Activated CD8-positive, alpha-beta memory T cell treated with anti-CD3 and anti-CD28 coated beads, Interleukin-2, amount 50 U/mL, for 24 hours (primary cell): Measurements from ENCODE around the gene ABCC2.
"Not testable (repeated sequence)": the region's sequence is repeated elsewhere in the genome, so short reads cannot be mapped to it uniquely, and the experiment has no call there.

Source experiments
- DNase-seq: peaks from one replicate; pipeline ENCODE4 v3.0.0-alpha.2; 2020; ENCODE audit errors: extremely low read depth

Gene ABCC2

DNA sequence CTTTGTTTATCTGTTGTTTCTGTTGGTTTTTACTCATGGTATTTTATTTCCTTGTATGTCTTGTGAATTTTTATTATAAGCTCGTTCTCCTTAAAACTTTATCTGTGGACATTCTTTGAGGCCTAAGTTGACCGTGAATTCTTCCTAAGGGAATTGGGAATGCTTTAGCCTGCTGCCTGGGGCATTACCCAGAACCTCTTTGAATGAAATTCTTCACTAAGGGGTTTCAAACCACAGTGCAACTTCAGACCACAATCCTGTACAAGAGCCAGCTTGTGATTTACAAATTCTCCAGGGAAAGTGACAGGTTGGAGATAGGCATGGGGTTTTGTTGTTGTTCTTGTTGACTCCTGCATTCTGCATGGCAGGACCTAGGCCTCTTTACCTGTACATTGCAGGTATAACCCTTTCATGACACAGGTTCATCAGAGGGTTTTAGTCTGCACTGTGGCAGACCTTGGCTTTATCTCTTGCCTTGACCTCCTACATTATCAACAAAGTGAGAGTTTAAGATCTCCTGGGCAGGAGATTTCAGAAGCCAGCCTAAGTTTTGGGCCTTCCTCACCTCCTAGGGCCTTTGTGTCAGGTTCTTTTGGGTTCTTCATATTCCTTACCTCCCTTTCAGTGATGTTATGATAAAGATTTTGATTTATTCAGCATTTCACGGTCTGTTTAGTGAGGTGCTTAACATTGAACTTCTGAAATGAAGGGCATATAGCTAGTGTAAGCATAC, 70.2 kb downstream of the ABCC2 start:
- no peak for DNase-seq

DNA sequence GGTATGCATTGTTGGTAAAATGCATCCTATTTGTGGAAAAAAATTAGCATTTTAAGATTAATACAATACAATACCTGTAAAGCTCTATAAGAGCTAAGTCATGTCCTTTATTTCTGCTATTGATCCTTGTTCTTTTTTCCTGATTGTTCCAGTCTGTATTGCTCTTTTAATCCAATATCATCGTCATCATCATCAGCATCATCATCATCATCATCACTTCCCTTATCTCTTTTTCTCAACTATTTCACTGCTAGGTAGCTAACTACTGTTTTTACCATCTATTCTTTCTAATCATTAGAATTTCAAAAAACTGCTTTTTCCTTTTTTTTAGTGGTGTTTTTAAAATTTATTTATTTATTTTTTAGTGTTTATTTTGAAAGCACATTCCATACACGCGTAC, 71.2 kb downstream of the ABCC2 start:
- DNase-seq = no peak

DNA sequence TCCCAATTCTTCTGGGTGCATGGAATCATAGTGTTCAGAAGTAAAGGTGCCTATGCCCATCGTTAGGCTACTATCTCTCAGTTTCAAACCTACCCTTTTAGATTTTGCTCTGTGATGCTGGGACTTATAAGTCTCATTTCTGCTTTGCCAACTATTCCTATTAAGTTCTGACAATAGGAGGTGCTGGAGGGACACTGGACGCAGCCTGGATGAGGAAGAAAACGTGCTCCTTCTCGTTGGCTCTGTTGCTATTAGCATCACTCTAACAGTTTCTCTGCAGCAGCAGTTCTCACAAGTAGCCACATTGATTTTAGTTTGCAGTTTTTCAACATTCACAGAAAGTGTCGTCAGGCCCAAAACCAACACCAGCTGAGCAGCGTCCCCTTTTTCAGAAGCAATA, 72.4 kb downstream of the ABCC2 start:
- no peak for DNase-seq

DNA sequence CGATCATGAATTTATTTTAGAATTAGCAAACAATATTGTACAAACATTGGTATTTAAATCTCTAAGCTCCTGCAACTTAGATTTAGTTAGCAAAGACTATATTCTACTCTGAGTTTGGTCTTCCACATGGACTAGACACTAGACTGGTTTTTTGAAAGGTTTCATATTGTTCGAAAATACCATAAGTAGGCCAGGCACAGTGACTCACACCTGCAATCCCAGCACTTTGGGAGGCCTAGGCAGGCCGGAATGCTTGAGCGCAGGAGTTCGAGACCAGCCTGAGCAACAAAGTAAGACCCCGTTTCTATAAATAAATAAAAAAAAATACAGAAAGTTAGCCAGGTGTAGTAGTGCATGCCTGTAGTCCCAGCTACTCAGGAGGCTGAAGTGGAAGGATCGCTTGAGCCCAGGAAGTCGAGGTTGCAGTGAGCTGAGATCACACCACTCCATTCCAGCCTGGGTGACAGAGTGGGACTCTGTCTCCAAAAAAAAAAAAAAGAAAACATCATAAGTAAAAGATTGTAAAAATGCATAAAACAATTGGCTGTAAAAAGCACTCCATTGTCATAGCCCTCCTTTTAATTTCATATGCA, 73.1 kb downstream of the ABCC2 start:
- DNase-seq = no peak

DNA sequence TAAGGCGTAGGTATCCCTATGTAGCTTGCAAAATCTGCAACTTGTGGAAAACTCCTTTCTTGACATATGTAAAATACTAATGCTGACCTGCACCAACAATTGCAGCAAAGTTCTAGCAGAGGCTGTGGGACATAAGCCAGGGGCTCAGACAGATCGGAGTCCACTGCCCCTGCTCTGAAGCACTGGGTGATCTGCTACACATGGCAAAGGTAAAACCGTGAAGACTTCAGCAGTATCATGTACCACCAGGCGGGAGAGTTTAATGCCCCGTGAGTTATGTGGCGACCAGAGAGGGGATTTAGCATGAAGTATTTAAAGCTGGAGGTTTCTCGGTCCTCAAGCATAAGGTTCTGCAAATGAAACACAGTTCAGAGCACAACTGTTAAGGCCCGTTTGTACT, 76.4 kb downstream of the ABCC2 start:
- DNase-seq = no peak

DNA sequence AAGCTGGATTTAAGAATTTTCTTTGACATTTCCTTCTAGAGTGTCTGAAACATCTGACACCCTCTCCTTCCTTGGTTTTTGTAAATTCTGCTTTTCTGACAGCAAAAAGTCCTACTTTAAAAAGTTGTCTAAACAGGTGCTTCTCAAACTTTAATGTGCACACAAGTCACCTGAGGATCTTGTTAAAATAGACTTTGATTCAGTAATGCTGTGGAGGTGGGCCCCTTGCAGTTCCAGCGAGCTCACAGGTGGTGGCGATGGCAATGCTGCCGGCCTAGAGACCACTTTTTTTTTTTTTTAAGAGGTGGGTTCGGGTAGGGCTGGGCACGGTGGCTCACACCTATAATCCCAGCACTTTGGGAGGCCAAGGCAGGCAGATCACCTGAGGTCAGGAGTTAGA, 77.1 kb downstream of the ABCC2 start:
- DNase-seq = no peak

DNA sequence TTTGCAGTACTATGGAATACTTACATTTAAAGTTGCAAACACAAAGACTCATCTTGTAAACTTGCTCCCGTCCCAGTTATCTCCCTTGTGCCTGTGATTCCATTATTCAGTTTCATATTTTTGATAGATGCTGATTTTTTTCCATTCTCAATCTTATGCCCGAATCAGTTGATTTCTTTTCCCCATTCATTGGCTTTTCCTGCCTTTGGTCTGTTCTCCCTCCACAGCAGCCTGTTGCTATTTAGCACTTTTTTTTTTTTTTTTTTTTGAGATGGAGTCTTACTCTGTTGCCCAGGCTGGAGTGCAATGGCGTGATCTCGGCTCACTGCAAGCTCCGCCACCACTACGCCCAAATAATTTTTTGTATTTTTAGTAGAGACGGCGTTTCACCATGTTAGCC, 78.0 kb downstream of the ABCC2 start:
- no peak for DNase-seq

DNA sequence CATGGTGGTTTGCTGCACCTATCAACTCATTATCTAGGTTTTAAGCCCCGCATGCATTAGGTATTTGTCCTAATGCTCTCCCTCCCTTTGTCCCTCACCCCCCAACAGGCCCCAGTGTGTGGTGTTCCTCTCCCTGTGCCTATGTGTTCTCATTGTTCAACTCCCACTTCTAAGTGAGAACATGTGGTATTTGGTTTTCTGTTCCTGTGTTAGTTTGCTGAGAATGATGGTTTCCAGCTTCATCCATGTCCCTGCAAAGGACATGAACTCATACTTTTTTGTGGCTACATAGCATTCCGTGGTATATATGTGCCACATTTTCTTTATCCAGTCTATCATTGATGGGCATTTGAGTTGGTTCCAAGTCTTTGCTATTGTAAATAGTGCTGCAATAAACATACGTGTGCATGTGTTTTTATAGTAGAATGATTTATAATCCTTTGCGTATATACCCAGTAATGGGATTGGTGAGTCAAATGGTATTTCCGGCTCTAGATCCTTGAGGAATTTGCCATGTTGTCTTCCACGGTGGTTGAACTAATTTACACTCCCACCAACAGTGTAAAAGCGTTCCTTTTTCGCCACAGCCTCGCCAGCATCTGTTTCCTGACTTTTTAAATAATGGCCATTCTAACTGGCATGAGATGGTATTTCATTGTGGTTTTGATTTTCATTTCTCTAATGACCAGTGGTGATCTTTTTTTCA, 81.2 kb downstream of the ABCC2 start:
- DNase-seq = not testable (repeated sequence)

DNA sequence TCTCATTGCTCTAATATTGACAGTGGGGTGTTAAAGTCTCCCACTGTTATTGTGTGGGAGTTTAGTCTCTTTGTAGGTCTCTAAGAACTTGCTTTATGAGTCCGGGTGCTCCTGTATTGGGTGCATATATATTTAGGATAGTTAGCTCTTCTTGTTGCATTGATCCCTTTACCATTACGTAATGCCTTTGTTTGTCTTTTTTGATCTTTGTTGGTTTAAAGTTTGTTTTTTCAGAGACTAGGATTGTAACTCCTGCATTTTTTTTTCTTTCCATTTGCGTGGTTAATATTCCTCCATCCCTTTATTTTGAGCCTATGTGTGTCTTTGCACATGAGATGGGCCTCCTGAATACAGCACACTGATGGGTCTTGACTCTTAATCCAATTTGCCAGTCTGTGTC, 84.8 kb downstream of the ABCC2 start:
- not testable (repeated sequence) for DNase-seq

DNA sequence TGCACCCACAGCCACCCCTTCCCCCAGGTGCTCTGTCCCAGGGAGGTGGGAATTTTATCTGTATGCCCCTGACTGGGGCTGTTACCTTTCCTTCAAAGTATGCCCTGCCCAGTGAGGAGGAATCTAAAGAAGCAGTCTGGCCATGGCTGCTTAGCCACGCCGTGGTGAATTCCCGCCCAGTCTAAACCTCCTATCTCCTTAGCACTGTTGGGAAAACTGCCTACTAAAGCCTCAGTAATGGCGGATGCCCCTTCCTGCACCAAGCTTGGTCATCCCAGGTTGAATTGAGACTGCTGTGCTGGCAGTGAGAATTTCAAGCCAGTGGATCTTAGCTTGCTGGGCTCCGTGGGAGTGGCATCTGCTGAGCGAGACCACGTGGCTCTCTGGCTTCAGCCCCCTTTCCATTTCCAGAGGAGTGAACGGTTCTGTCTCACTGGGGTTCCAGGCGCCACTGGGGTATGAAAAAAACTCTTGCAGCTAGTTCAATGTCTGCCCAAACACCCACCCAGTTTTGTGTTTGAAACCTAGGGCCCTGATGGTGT, 87.2 kb downstream of the ABCC2 start:
- no peak for DNase-seq

DNA sequence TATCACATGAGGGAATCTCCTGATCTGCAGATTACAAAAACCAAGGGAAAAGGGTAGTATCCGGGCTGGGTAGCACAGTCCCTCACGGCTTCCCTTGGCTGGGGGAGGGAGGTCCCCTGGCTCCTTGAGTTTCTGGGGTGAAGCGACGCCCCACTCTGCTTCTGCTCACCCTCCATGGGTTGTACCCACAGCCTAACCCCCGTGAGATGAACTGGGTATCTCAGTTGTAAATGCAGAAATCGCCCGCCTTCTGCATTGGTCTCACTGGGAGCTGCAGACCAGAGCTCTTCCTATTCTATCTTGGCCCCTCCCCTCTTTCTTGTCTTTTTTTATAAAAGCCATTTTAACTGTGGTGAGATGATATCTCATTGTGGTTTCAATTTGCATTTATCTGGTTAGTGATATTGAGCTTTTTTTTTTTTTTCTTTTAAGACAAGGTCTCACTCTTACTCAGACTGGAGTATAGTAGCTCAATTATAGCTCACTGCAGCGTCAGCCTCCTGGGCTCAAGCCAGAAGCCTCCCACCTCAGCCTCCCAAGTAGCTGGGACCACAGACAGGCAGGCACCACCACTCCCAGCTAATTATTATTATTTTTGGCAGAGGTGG, 87.8 kb downstream of the ABCC2 start:
- no peak for DNase-seq

DNA sequence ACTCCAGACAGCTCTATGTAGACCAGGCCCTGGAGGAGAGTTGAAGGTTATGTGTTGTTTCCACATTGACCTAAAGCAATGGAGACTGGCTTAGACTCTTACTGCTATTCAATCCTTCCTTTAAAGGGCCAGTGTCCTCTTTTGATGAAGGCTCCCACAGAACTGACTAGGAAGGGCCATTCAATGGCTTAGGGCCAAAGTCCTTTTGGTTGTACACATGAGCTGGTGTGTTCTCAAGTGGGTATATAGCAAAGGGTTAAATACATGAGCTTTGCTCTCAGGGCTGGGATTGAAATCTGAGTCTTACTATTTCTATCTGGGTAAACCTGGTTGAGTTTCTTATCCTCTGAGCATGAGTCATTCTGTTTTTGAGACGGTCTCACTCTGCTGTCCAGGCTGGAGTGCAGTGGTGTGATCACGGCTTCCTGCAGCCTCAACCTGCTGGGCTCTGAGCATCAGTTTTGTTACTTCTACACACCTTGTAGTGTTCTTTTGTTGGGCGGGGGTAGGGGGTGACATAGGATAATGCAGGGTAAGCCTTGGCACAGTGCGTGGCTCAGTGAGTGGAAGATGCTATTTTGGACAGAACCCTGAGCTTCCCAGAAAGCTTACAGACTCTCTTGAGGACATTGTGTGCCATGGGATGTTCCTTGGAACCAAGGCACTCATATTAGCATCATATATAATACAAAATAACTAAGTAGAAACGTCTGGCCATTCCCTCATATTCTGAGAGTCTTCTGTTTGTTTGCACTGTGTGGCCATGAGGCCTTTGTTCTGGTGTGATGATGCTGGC, 90.1 kb downstream of the ABCC2 start:
- no peak for DNase-seq

DNA sequence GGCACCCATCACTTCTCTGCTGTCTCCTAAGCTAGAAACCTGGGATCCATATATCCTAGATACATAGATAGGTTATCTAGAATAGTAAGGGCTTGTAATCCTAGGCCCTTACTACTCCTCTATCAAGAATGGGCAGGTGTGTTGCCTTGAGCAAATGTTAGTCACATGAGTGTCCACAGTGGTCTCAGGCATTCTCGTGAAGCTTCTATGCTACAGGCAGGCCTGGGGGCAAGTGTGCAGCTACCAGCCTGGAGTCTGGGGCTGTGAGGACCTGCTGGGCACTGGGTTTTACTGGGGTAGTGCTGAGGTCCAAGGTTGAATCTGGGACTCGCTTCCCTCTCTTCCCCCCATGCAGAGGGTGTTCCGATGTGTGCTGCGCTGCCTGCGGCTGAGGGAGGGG, 91.4 kb downstream of the ABCC2 start:
- DNase-seq = no peak

DNA sequence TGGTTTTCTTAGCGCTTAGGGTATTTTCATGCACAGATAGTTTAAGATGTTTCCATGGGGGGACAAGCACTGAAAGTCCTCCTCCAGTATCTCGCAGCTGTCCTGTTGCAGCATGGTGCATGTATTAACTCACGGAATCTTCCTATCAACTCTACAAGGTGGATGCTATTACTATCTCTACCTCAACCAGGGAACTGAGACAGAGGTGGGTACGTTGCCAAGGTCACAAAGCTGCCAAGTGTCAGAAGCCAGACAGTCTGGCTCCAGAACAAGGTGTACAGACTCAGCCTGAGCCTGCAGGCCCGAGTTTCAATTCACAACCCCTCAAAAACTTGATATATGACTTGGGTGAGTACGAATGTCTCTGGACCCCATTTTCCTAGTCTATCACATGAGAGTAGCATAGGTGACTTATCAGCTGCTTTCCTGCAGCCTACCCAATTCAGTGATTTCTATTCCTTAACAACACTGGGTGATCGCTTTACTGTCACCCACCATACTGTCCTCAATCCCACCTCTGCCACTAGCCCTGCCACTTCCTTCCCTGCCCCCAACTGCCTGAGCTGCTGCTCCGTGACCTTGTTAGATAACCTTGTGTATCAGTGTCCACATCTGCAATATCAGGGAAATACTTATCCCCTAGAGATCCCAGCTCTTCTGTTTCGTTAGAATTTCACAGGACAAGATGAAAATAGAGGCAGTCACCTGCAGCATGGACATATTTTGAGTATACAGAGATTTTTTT, 92.1 kb downstream of the ABCC2 start:
- no peak for DNase-seq

DNA sequence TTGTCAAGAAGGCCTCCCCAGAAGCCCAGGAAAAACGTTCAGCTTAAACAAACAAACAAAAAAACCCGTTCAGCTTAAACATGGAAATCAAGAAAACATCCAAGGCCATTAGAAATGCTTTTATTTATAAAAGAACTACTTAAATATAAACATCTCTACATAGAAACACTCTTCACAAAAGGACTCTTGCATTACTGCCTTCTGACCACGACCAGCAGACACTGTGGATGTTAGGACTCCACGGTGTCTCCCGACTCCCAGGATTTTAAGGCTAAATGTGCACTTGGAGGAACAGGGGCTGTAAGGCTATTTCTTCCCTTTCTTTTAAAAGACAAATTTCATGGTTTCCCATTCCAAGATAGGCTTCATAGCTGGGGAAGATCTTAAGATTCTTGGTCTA, 93.0 kb downstream of the ABCC2 start:
- DNase-seq = no peak

DNA sequence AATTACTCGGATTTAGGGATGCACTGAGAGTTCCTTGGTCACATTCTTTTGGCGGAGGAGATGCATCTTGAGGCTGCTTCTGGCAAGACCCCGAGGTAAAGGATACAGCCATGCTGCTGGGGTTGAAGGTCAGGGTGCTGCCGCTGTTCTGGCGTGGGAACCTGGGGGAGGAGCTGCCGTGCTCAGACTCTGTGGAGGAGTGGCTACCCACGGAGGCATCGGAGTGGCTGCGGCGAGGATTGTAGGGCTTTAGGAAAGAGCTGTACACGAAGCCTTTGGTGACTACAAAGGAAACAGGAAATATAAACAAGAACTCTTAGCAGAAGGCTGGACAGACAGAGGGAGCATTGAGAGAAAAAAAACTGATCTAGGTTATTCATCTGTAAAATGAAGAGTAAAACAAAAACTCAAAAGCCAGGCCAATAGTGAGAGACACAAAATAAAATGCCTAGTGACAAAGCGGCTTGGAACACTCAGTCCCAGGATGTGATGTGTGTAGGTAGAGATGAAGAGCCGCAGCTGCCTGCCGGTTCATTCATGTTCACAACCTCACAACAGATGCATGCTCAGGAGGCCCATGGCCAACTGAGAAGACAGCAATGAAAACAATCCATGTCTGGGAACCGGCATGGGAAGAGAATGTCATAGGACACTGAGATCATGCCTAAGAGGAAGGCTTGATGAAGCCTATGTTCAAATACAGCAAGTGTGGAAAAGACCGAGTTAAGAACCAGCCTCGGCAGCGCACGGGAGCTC, 97.8 kb downstream of the ABCC2 start:
- DNase-seq = no peak

DNA sequence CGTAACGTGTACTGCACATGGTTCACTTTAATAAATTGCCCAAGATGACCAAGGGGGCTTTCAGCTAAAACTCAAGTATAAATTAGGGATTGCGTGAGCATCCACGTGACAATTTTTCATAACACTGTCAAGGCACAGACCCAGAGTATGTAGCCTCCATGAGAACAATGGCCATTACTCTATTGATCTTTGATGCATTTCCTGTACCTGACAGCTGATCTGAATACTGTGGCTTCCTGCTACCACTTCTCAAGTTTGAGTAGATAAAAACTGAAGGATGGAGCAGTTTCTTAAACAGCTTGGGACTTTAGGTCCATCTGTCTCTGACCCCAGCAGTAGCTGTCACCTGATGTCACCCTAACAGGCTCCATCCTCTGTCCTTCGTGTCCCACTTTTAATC, 98.9 kb downstream of the ABCC2 start:
- DNase-seq = no peak

DNA sequence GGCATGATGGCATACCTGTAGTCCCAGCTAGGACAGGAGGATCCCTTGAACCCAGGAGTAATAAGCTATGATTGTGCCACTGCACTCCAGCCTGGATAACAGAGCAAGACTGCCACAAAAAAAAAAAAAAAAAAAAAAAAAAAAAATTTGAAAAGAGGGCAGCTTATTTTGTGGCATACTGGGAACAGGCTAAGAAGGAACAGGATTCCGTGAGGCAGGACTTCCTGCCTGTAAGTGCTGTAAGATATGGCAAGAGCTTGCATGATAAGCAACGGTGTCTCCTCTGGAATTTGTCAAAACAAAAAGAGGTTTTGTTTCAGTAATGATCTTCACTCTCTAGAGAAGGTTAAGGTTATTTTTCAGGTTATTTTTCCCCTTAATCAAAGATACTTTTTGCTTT, 101.1 kb downstream of the ABCC2 start:
- DNase-seq = no peak

DNA sequence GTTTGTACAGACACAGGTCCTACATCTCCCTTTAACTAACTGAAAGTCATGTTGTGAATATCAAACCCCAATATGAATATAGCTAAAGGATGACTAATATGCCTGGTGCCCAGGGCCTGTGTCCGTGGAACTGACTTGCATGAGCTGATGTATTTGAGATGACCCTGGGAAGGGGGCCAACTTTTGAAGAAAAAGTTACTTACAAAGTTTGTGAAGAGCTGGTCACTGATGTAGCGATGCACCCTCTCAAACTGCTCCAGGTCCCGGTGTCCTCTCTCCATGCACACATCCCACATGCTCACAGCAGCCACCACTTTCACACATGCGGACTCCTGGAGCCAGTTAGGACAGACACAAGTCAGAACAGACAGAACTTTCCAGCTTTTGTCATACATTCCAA, 106.2 kb downstream of the ABCC2 start:
- no peak for DNase-seq

DNA sequence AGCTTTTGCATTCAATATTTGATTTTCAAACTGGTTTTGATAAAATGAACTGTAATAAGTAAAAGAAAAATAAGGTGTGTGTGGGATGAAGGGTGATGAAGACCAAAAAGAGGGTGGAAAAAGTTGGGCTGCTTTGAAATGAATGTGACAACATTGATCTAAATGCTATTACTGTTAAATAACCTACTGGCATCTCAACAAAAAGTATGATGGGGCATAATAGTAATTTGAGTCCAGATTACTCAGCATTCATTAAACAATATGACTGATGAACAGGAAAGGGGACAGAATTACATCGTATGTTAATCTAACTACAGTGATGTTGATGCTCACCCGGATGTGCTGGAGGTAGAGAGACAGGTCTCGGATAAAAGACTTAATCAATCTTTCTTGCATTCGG, 112.2 kb downstream of the ABCC2 start:
- no peak for DNase-seq
